PC-3 (cell line): ENCODE measurements around the gene SWT1. TPM values are rescaled to one million over a fixed set of nuclear protein-coding genes. Genes with fewer than 3 reads are reported as not detected.

Source experiments
- ATAC-seq: fragments of 200-7000 bp; cut with Tn5 transposase; 2 replicates; pipeline ENCODE4 v1.9.1; 2020; ENCODE audit warnings: mild to moderate bottlenecking, moderate library complexity
- Bru-seq: library from RNA; stranded (reverse); fragments of 400-500 nt; gene quantifications from one replicate; lab custom pipeline; 2021; lab: Mats Ljungman, UMichigan
- BruChase-seq, 2 experiments: library from RNA; stranded (reverse); fragments of 400-500 nt; gene quantifications; one replicate each; lab custom pipeline; 2021; lab: Mats Ljungman, UMichigan
- BruUV-seq: library from RNA; stranded (reverse); fragments of 400-500 nt; replicated peaks from 2 replicates; lab custom pipeline; 2021; lab: Mats Ljungman, UMichigan
- CTCF ChIA-PET: fragments of 300-600 bp; sonication (Branson Sonifier 250); formaldehyde crosslinking; loops from one replicate; lab custom pipeline; 2022; ENCODE audit warnings: antibody characterized with exemption; lab: Charles Lee
- POLR2A ChIA-PET: fragments of 300-600 bp; sonication (Branson Sonifier 250); formaldehyde crosslinking; loops from one replicate; lab custom pipeline; 2022; ENCODE audit warnings: antibody characterized with exemption; ENCODE audit not compliant: unreplicated experiment; lab: Charles Lee
- DNase-seq: peaks from one replicate; pipeline ENCODE4 v3.0.0-alpha.2; 2015
- H2AFZ ChIP-seq: fragments of 300-600 bp; sonication (generic); 2 replicates; pipeline ENCODE4 v1.6.0; 2016; ENCODE audit warnings: antibody characterized with exemption, low read length
- H3F3A ChIP-seq: fragments of 300-600 bp; sonication (generic); one replicate; pipeline ENCODE4 v1.6.0; 2017; ENCODE audit warnings: antibody characterized with exemption, low read length, control low read depth, mild to moderate bottlenecking; ENCODE audit not compliant: unreplicated experiment
- H3K27ac ChIP-seq: fragments of 300-600 bp; sonication (generic); 2 replicates; pipeline ENCODE4 v1.5.1; 2016; ENCODE audit warnings: mild to moderate bottlenecking, low read length
- H3K27me3 ChIP-seq: fragments of 300-600 bp; sonication (generic); 2 replicates; pipeline ENCODE4 v1.6.1; 2016; ENCODE audit warnings: low read length, mixed read lengths
- H3K36me3 ChIP-seq: fragments of 300-600 bp; sonication (generic); 2 replicates; pipeline ENCODE4 v1.6.1; 2016; ENCODE audit warnings: low read depth, mixed run types, low read length, mixed read lengths
- H3K4me1 ChIP-seq: fragments of 300-600 bp; sonication (generic); 2 replicates; pipeline ENCODE4 v1.5.1; 2016; ENCODE audit warnings: low read length; ENCODE audit not compliant: insufficient read depth
- H3K4me2 ChIP-seq: fragments of 300-600 bp; sonication (generic); 2 replicates; pipeline ENCODE4 v1.6.0; 2016; ENCODE audit warnings: low read length
- H3K4me3 ChIP-seq: fragments of 300-600 bp; sonication (generic); 2 replicates; pipeline ENCODE4 v1.5.1; 2016; ENCODE audit warnings: mild to moderate bottlenecking, low read length, mixed read lengths
- H3K79me2 ChIP-seq: fragments of 300-600 bp; sonication (generic); 2 replicates; pipeline ENCODE4 v1.6.1; 2017; ENCODE audit warnings: low read length, mixed read lengths
- H3K9ac ChIP-seq: fragments of 300-600 bp; sonication (generic); 2 replicates; pipeline ENCODE4 v1.6.0; 2016; ENCODE audit warnings: mild to moderate bottlenecking, low read length
- H3K9me2 ChIP-seq: fragments of 300-600 bp; sonication (generic); replicated peaks from 2 replicates; pipeline ENCODE4 v1.6.1; 2016; ENCODE audit warnings: mixed run types, low read length, mixed read lengths
- H3K9me3 ChIP-seq: fragments of 300-600 bp; sonication (generic); 2 replicates; pipeline ENCODE4 v1.6.1; 2016; ENCODE audit warnings: low read length, mixed read lengths
- H4K20me1 ChIP-seq: fragments of 300-600 bp; sonication (generic); 2 replicates; pipeline ENCODE4 v1.6.1; 2016; ENCODE audit warnings: low read length, mixed read lengths
- EZH2 ChIP-seq: fragments of 300-600 bp; sonication (generic); IDR thresholded peaks from one replicate; pipeline ENCODE4 v1.6.1; 2017; ENCODE audit warnings: antibody characterized with exemption, mild to moderate bottlenecking, low read length; ENCODE audit not compliant: unreplicated experiment
- EZH2phosphoT487 ChIP-seq: fragments of 300-600 bp; sonication (generic); IDR thresholded peaks from 2 replicates; pipeline ENCODE4 v1.6.1; 2018; ENCODE audit warnings: mild to moderate bottlenecking, antibody characterized with exemption, low read length, borderline replicate concordance
- intact Hi-C: fragments of 100-400 bp; cut with micrococcal nuclease; formaldehyde crosslinking; loops from 2 replicates; pipeline ENCODE4 v1.9.0; 2023
- long read RNA-seq: library from polyadenylated mRNA; unstranded; transcript quantifications from one replicate; pipeline ENCODE4 v2.0.0, GENCODE V29; 2021; ENCODE audit not compliant: unreplicated experiment
- total RNA-seq: library from RNA; depleted of rRNA; stranded (reverse); fragments of >200 nt; gene quantifications from 2 replicates; pipeline ENCODE4 v1.2.3, GENCODE V29; 2014; rRNA removed
- TF ChIP-seq, protein P1 (sequence below): fragments of 300-600 bp; sonication (generic); conservative IDR thresholded peaks from 2 replicates; pipeline ENCODE4 v1.5.1; 2017; ENCODE audit warnings: antibody characterized with exemption, low read depth, mild to moderate bottlenecking, low read length

SWT1 gene
- total RNA-seq (0.69 and 1.5 TPM in 2 replicates), Bru-seq, nascent RNA (percentile 52 among the genes with signal in this experiment), BruChase-seq, experiment 1, labeled RNA remaining after a 6-hour chase (percentile 43 among the genes with signal in this experiment), BruChase-seq, experiment 2, labeled RNA remaining after a 2-hour chase (percentile 49 among the genes with signal in this experiment)
- long read RNA-seq, partial matches to known transcripts, result 5 of 11 reads
- long read RNA-seq, other reads (novel, unspliced or antisense), result 5 of 11 reads

- Histone ChIP-seq H3K79me2 (peaks cover 27% of the 10 kb centered on the region), H3K9me2 (no peaks in the 10 kb centered on the region), H3K27me3 (no peaks in the 10 kb centered on the region), H3K9ac (peak within 1 kb of the TSS; percentile 90), H3K27ac (peak within 1 kb of the TSS; percentile 67), H3F3A (no peaks in the 10 kb centered on the region), H3K36me3 (no peaks in the 10 kb centered on the region), H3K9me3 (no peaks in the 10 kb centered on the region), H2AFZ (peak within 1 kb of the TSS; percentile 100), H3K4me1 (peaks cover 23% of the 10 kb centered on the region), H3K4me3 (peak within 1 kb of the TSS; percentile 96), H3K4me2 (peak within 1 kb of the TSS; percentile 100), H4K20me1 (no peaks in the 10 kb centered on the region)
- TF ChIP-seq EZH2, result no peak
- TF ChIP-seq, protein P1, sequence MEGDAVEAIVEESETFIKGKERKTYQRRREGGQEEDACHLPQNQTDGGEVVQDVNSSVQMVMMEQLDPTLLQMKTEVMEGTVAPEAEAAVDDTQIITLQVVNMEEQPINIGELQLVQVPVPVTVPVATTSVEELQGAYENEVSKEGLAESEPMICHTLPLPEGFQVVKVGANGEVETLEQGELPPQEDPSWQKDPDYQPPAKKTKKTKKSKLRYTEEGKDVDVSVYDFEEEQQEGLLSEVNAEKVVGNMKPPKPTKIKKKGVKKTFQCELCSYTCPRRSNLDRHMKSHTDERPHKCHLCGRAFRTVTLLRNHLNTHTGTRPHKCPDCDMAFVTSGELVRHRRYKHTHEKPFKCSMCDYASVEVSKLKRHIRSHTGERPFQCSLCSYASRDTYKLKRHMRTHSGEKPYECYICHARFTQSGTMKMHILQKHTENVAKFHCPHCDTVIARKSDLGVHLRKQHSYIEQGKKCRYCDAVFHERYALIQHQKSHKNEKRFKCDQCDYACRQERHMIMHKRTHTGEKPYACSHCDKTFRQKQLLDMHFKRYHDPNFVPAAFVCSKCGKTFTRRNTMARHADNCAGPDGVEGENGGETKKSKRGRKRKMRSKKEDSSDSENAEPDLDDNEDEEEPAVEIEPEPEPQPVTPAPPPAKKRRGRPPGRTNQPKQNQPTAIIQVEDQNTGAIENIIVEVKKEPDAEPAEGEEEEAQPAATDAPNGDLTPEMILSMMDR, result no peak
- TF ChIP-seq EZH2phosphoT487, result no peak
- intact Hi-C loops, result loop anchor here (2.0 to 5.0 kb wide), 4 partner anchors 110 to 402 kb away; partner anchors contain the start of genes EDEM3 and RNF2
- DNase-seq, result peak; percentile 95
- ATAC-seq, result peak; percentile 91
- no TSS peak for BruUV-seq
- ChIA-PET CTCF (no interaction called here), POLR2A (no interaction called here)
Measured at GRCh38 chr1:185156854-185157598, at the start of gene SWT1, which contains the start of gene TRMT1L. TSS of gene SWT1 (plus strand) at chr1:185157167. CDS start at chr1:185160842, 3,675 bp downstream. TSS of gene TRMT1L (minus strand) at chr1:185156953. CDS start at chr1:185156712, 241 bp downstream.

GRCh38 chr1:185108321-185108720 lies 48.6 kb upstream of the SWT1 start:
- Histone ChIP-seq H3K4me1 (peaks cover 8% of the 10 kb centered on the region; the same call in 1 of the 2 replicates), H2AFZ (no peak overlapping the region), H3K36me3 (0 out of 2 replicates have a peak, but pooled peaks cover 3% of the 10 kb centered on the region), H3K9ac (no peak overlapping the region), H3F3A (no peaks in the 10 kb centered on the region), H4K20me1 (no peaks in the 10 kb centered on the region), H3K9me3 (no peaks in the 10 kb centered on the region), H3K27ac (no peak overlapping the region), H3K27me3 (no peaks in the 10 kb centered on the region), H3K79me2 (no peaks in the 10 kb centered on the region), H3K4me3 (no peak overlapping the region), H3K4me2 (no peak overlapping the region), H3K9me2 (no peaks in the 10 kb centered on the region)
- no TSS peak for BruUV-seq
- POLR2A ChIA-PET, result interaction anchor here (0.6 kb wide), 1 partner anchor 48 kb away, joined by 3 read pairs; no protein-coding TSS in a partner anchor
- TF ChIP-seq EZH2 (no peak), EZH2phosphoT487 (no peak)
- TF ChIP-seq, protein P1, result no peak
- no peak for ATAC-seq
- intact Hi-C loops, result no loop called here
- CTCF ChIA-PET, result no interaction called here
- no peak for DNase-seq
